K562 (cell line): Measurements from ENCODE around the gene EVI5L. TPM values are rescaled to one million over a fixed set of nuclear protein-coding genes. Genes with fewer than 3 reads are reported as not detected.

Experiments used
- CREB1 ChIP-seq, 2 experiments: sonication (generic) in 1 of 2; formaldehyde crosslinking in 1 of 2; IDR thresholded peaks; 2 replicates each; pipeline versions ENCODE4 v1.6.1 to v1.8.0; 2012 to 2022; ENCODE audit warnings: inconsistent platforms in 1 of 2, mild to moderate bottlenecking in 1 of 2, missing genetic modification reagents in 1 of 2, moderate library complexity in 1 of 2
- CXXC5 ChIP-seq: fragments of 250-450 bp; sonication (Bioruptor Pico); IDR thresholded peaks from 2 replicates; pipeline ENCODE4 v1.8.0; 2022; ENCODE audit warnings: inconsistent platforms, mild to moderate bottlenecking, moderate library complexity
- DIDO1 ChIP-seq: fragments of 450-650 bp; IDR thresholded peaks from 2 replicates; pipeline ENCODE4 v1.6.1; 2016; ENCODE audit warnings: low read depth, missing biosample characterization, missing genetic modification characterization
- EGR1 ChIP-seq: fragments of 450-650 bp; conservative IDR thresholded peaks from 2 replicates; pipeline ENCODE4 v1.6.1; 2017; ENCODE audit warnings: mild to moderate bottlenecking
- MTA3 ChIP-seq: fragments of 450-650 bp; formaldehyde crosslinking; IDR thresholded peaks from 2 replicates; pipeline ENCODE4 v1.6.1; 2017; ENCODE audit warnings: mild to moderate bottlenecking, borderline replicate concordance
- TAF7 ChIP-seq: fragments of 450-650 bp; IDR thresholded peaks from 2 replicates; pipeline ENCODE4 v1.6.1; 2016; ENCODE audit warnings: missing genetic modification characterization, missing compliant biosample characterization
- TCF3 ChIP-seq: sonication (generic); formaldehyde crosslinking; IDR thresholded peaks from 2 replicates; pipeline ENCODE4 v1.4.0; 2020; ENCODE audit warnings: mild to moderate bottlenecking, missing genetic modification reagents
- TCF7 ChIP-seq: sonication (generic); IDR thresholded peaks from 2 replicates; pipeline ENCODE4 v1.6.1; 2016; ENCODE audit warnings: antibody characterized with exemption, borderline replicate concordance
- polyA plus RNA-seq, 8 experiments: library from polyadenylated mRNA; depleted of rRNA in 4 of 8; stranded (reverse) in 5 of 8; unstranded in 3 of 8; fragments of >200 nt; fragmentation: Nextera tagmentation in 2 of 8; fragmentation: Illumina TruSeq in 1 of 8; extraction: Ambion mirVana in 2 of 8; extraction: Trizol in 1 of 8; gene quantifications; 2 replicates each; pipeline versions ENCODE4 v1.2.1 to v1.2.3, GENCODE V29; 2011 to 2014; ENCODE audit warnings: inconsistent platforms in 1 of 8, missing spikeins in 1 of 8
- total RNA-seq, 7 experiments: library from RNA; depleted of rRNA in 6 of 7; stranded (reverse); fragments of >200 nt in 6 of 7; fragmentation: Illumina TruSeq in 2 of 7; extraction: Trizol in 2 of 7; gene quantifications; 2 replicates each; pipeline versions ENCODE4 v1.2.1 to v1.2.3, GENCODE V29; 2011 to 2021; ENCODE audit warnings: low replicate concordance in 1 of 7
- TF ChIP-seq, protein P1 (sequence below): sonication (generic); formaldehyde crosslinking; IDR thresholded peaks from 2 replicates; pipeline ENCODE4 v1.8.1; 2023; ENCODE audit warnings: mild to moderate bottlenecking, missing genetic modification reagents
- TF ChIP-seq, protein P2 (sequence below), 2 experiments: fragments of 450-650 bp in 1 of 2; IDR thresholded peaks; 2 replicates each; pipeline ENCODE4 v1.6.1; 2011 to 2017; ENCODE audit warnings: low read depth in 2 of 2, antibody characterized with exemption in 1 of 2, borderline replicate concordance in 1 of 2, low read length in 1 of 2, mild to moderate bottlenecking in 1 of 2, mixed read lengths in 1 of 2; ENCODE audit not compliant: control insufficient read depth in 1 of 2
- TF ChIP-seq, protein P3 (sequence below), 2 experiments: fragments of 450-650 bp in 1 of 2; sonication (generic) in 1 of 2; formaldehyde crosslinking in 1 of 2; IDR thresholded peaks; 2 replicates each; pipeline versions ENCODE4 v1.7.1 to v1.9.0; 2016 to 2022; ENCODE audit warnings: inconsistent platforms in 1 of 2, mild to moderate bottlenecking in 1 of 2, missing genetic modification reagents in 1 of 2

Gene EVI5L
- total and polyA plus RNA-seq, 9 of the 15 experiments (the other 6 are each of a cell fraction or from before 2014, with no cell fraction given), result 0.69 to 1.8 (median 1.2) TPM; not detected in 2

DNA sequence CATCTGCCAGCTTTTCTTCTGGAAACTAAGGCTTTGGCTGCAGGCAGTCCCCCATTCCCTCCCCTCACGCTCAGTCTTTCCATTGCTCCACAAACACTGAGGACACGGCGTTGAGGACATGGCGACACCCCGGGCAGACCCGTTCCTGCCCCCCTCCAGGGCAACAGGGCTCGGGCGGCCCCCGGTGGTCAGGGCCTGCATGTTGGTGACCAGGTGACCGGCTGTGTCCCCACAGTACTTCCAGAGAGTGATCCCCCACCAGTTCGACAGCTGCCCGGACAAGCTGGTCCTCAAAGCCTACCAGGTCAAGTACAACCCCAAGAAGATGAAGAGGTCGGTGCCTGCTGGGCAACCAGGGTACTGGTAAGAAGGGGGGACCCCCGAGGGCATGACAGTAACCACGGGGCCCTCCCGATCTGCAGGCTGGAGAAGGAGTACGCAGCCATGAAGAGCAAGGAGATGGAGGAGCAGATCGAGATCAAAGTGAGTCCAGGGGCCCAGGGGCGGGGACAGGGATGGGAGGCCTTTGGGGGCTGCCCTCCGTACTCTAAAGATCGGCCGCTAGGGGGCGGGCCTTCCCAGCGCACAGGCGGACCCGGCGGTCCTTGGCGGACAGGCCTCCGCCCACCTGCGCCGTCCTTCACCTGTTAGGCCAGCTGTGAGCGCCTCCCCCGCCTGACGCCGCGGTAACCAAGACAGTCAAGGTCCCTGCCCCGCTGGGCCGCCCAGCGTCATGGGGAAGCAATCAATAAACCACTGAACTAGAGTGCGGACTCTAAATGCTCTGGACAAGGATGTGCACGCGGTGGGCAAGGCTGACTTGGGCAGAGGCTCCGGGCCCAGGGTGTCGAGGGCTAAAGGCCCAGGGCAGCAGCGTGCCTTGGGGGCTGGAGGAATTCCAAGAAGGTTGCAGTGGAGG lies 23.1 kb downstream of the EVI5L start (continued):
- TF ChIP-seq, protein P1, sequence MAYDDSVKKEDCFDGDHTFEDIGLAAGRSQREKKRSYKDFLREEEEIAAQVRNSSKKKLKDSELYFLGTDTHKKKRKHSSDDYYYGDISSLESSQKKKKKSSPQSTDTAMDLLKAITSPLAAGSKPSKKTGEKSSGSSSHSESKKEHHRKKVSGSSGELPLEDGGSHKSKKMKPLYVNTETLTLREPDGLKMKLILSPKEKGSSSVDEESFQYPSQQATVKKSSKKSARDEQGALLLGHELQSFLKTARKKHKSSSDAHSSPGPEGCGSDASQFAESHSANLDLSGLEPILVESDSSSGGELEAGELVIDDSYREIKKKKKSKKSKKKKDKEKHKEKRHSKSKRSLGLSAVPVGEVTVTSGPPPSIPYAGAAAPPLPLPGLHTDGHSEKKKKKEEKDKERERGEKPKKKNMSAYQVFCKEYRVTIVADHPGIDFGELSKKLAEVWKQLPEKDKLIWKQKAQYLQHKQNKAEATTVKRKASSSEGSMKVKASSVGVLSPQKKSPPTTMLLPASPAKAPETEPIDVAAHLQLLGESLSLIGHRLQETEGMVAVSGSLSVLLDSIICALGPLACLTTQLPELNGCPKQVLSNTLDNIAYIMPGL (CRISPR knock-in tag), result no peak
- TF ChIP-seq MTA3, result peak; percentile 45; the same call in 1 of the 2 replicates
- TF ChIP-seq EGR1, result peak; percentile 88
- TF ChIP-seq, protein P2, sequence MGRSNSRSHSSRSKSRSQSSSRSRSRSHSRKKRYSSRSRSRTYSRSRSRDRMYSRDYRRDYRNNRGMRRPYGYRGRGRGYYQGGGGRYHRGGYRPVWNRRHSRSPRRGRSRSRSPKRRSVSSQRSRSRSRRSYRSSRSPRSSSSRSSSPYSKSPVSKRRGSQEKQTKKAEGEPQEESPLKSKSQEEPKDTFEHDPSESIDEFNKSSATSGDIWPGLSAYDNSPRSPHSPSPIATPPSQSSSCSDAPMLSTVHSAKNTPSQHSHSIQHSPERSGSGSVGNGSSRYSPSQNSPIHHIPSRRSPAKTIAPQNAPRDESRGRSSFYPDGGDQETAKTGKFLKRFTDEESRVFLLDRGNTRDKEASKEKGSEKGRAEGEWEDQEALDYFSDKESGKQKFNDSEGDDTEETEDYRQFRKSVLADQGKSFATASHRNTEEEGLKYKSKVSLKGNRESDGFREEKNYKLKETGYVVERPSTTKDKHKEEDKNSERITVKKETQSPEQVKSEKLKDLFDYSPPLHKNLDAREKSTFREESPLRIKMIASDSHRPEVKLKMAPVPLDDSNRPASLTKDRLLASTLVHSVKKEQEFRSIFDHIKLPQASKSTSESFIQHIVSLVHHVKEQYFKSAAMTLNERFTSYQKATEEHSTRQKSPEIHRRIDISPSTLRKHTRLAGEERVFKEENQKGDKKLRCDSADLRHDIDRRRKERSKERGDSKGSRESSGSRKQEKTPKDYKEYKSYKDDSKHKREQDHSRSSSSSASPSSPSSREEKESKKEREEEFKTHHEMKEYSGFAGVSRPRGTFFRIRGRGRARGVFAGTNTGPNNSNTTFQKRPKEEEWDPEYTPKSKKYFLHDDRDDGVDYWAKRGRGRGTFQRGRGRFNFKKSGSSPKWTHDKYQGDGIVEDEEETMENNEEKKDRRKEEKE (IDR thresholded peaks at IDR 0.05; ENCODE audit: borderline replicate concordance in 1 of 2, control insufficient read depth in 1 of 2, low read depth in 2 of 2, low read length in 1 of 2), result no peak
- no peak for TF ChIP-seq DIDO1 (tag)
- peak; percentile 70 for TF ChIP-seq CXXC5 (CRISPR knock-in tag)
- TF ChIP-seq TAF7 (tag), result no peak
- peak; percentile 49; the same call in 1 of the 2 replicates for TF ChIP-seq TCF7
- TF ChIP-seq CREB1 (IDR thresholded peaks at IDR 0.05), result no peak
- TF ChIP-seq CREB1 (CRISPR knock-in tag; IDR thresholded peaks at IDR 0.05), result peak; percentile 28; the same call in 1 of the 2 replicates
- TF ChIP-seq TCF3 (CRISPR knock-in tag), result peak; percentile 50; the same call in 1 of the 2 replicates
- TF ChIP-seq, protein P3, sequence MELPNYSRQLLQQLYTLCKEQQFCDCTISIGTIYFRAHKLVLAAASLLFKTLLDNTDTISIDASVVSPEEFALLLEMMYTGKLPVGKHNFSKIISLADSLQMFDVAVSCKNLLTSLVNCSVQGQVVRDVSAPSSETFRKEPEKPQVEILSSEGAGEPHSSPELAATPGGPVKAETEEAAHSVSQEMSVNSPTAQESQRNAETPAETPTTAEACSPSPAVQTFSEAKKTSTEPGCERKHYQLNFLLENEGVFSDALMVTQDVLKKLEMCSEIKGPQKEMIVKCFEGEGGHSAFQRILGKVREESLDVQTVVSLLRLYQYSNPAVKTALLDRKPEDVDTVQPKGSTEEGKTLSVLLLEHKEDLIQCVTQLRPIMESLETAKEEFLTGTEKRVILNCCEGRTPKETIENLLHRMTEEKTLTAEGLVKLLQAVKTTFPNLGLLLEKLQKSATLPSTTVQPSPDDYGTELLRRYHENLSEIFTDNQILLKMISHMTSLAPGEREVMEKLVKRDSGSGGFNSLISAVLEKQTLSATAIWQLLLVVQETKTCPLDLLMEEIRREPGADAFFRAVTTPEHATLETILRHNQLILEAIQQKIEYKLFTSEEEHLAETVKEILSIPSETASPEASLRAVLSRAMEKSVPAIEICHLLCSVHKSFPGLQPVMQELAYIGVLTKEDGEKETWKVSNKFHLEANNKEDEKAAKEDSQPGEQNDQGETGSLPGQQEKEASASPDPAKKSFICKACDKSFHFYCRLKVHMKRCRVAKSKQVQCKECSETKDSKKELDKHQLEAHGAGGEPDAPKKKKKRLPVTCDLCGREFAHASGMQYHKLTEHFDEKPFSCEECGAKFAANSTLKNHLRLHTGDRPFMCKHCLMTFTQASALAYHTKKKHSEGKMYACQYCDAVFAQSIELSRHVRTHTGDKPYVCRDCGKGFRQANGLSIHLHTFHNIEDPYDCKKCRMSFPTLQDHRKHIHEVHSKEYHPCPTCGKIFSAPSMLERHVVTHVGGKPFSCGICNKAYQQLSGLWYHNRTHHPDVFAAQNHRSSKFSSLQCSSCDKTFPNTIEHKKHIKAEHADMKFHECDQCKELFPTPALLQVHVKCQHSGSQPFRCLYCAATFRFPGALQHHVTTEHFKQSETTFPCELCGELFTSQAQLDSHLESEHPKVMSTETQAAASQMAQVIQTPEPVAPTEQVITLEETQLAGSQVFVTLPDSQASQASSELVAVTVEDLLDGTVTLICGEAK (IDR thresholded peaks at IDR 0.05), result no peak
- TF ChIP-seq, protein P3 (CRISPR knock-in tag; IDR thresholded peaks at IDR 0.05), result no peak
